Naive thymus-derived CD4-positive, alpha-beta T cell (primary cell): Measurements from ENCODE around the gene INVS. TPM values are rescaled to one million over a fixed set of nuclear protein-coding genes. Genes with fewer than 3 reads are reported as not detected.

ENCODE experiments used
- ATAC-seq: fragments of 150-1000 bp; cut with Tn5 transposase; 2 replicates; pipeline ENCODE4 v1.10.0; 2021; ENCODE audit warnings: mild to moderate bottlenecking, moderate library complexity
- CTCF ChIA-PET: fragments of 350-600 bp; sonication (Branson Sonifier 250); formaldehyde crosslinking; loops from one replicate; lab custom pipeline; 2021; ENCODE audit warnings: antibody characterized with exemption; lab: Charles Lee
- POLR2A ChIA-PET: fragments of 350-600 bp; sonication (Branson Sonifier 250); formaldehyde crosslinking; loops from one replicate; lab custom pipeline; 2021; ENCODE audit warnings: antibody characterized with exemption, inconsistent platforms; lab: Charles Lee
- DNase-seq, 9 donors: peaks; one replicate each; pipeline versions ENCODE4 v3.0.0 to v3.0.0-alpha.2; 2020 to 2022; ENCODE audit warnings: mixed read lengths in 1 of 9
- H3K27ac ChIP-seq: one replicate; pipeline ENCODE4 v1.7.0; 2013; ENCODE audit warnings: mild to moderate bottlenecking, low read depth, low read length, moderate library complexity
- H3K27me3 ChIP-seq, 2 donors: one replicate each; pipeline ENCODE4 v1.7.0; 2013; ENCODE audit warnings: low read length in 2 of 2, mild to moderate bottlenecking in 2 of 2, moderate library complexity in 2 of 2; ENCODE audit not compliant: control insufficient read depth in 2 of 2, insufficient read depth in 2 of 2
- H3K36me3 ChIP-seq, 3 experiments: 1 replicate in 2 of 3; 2 replicates in 1 of 3; pipeline ENCODE4 v1.7.0; 2013; ENCODE audit warnings: low read length in 3 of 3, mild to moderate bottlenecking in 3 of 3, moderate library complexity in 1 of 3; ENCODE audit not compliant: insufficient read depth in 3 of 3, control insufficient read depth in 2 of 3
- H3K4me1 ChIP-seq, 2 donors: one replicate each; pipeline ENCODE4 v1.7.0; 2013; ENCODE audit warnings: low read length in 2 of 2, mild to moderate bottlenecking in 2 of 2, moderate library complexity in 1 of 2; ENCODE audit not compliant: control insufficient read depth in 2 of 2, insufficient read depth in 2 of 2
- H3K4me3 ChIP-seq: 2 replicates; pipeline ENCODE4 v1.7.0; 2013; ENCODE audit warnings: mild to moderate bottlenecking, low read length
- H3K9me3 ChIP-seq, 3 experiments: 1 replicate in 2 of 3; 2 replicates in 1 of 3; pipeline ENCODE4 v1.7.0; 2013; ENCODE audit warnings: low read length in 3 of 3; ENCODE audit not compliant: control insufficient read depth in 2 of 3
- H3K27ac Mint-ChIP-seq, 9 donors: one replicate each; pipeline ENCODE4 v1.8.0; 2020 to 2022; ENCODE audit warnings: mixed read lengths in 9 of 9, mild to moderate bottlenecking in 8 of 9, moderate library complexity in 5 of 9, inconsistent platforms in 2 of 9
- H3K27me3 Mint-ChIP-seq, 5 donors: one replicate each; pipeline ENCODE4 v1.8.0; 2021 to 2022; ENCODE audit warnings: mixed read lengths in 5 of 5, mild to moderate bottlenecking in 1 of 5
- H3K36me3 Mint-ChIP-seq, 5 donors: one replicate each; pipeline ENCODE4 v1.8.0; 2020 to 2022; ENCODE audit warnings: mixed read lengths in 5 of 5, mild to moderate bottlenecking in 3 of 5, inconsistent platforms in 1 of 5
- H3K4me1 Mint-ChIP-seq, 7 donors: one replicate each; pipeline ENCODE4 v1.8.0; 2020 to 2022; ENCODE audit warnings: mixed read lengths in 7 of 7, mild to moderate bottlenecking in 3 of 7, inconsistent platforms in 1 of 7
- H3K4me3 Mint-ChIP-seq, 10 donors: one replicate each; pipeline ENCODE4 v1.8.0; 2020 to 2022; ENCODE audit warnings: mild to moderate bottlenecking in 10 of 10, mixed read lengths in 10 of 10, moderate library complexity in 6 of 10, inconsistent platforms in 2 of 10
- H3K9me3 Mint-ChIP-seq, 11 donors: one replicate each; pipeline ENCODE4 v1.8.0; 2020 to 2022; ENCODE audit warnings: mixed read lengths in 11 of 11, mild to moderate bottlenecking in 4 of 11, inconsistent platforms in 1 of 11, moderate library complexity in 1 of 11
- intact Hi-C, 2 donors: fragments of 100-400 bp; cut with micrococcal nuclease; formaldehyde crosslinking; loops; one replicate each; pipeline ENCODE4 v1.15.1; 2023
- polyA plus RNA-seq, 2 donors: library from polyadenylated mRNA; unstranded; fragments of 300-500 nt; fragmentation: Illumina TruSeq; gene quantifications; one replicate each; pipeline ENCODE4 v1.2.3, GENCODE V29; 2021
- total RNA-seq, 6 experiments: library from RNA in 5 of 6; stranded (reverse) in 5 of 6; gene quantifications; 1 replicate in 5 of 6; 2 replicates in 1 of 6; pipeline ENCODE4 v1.2.3 and lab custom pipeline; 2021 to 2026

The INVS gene
- total and polyA plus RNA-seq, 7 experiments from 2014 or later: 6.2 to 20.8 (median 19.9) TPM

- H3K4me1 Mint-ChIP-seq: no peaks in the 10 kb centered on the region
- POLR2A ChIA-PET: no interaction called here
Measured at GRCh38 chr9:100284247-100284646, 185.2 kb downstream of the INVS start.

DNA sequence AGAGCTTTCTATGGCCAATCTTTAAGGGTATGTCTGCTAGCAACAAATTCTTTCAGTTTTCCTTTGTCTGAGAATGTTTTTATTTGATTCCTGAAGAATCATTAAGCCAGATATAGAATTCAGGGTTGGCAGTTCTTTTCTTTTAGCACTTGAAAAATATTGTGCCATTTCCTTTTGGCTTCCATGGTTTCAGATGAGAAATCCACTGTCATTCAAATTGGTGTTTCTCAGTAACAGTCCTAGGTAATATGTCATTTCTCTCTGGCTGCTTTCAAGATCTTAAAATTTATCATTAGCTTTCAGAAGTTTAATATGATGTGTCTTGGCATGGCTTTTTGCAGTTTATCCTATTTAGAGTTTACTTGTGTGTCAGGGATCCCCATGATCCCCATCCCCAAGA, 186.0 kb downstream of the INVS start:
- H3K4me3 Mint-ChIP-seq: no peak overlapping the region
- H3K27me3 Mint-ChIP-seq: no peaks in the 10 kb centered on the region
- no peak for ATAC-seq
- POLR2A ChIA-PET: no interaction called here
- H3K4me1 ChIP-seq: no peaks in the 10 kb centered on the region
- CTCF ChIA-PET: no interaction called here
- DNase-seq: no peak
- intact Hi-C loops: no loop called here
- H3K4me1 Mint-ChIP-seq: no peaks in the 10 kb centered on the region
- peaks cover 9 to 34% (median 18%) of the 10 kb centered on the region in 11 donors for H3K9me3 Mint-ChIP-seq
- H3K27ac ChIP-seq: no peak overlapping the region
- H3K36me3 Mint-ChIP-seq: peaks cover 47 to 84% (median 78%) of the 10 kb centered on the region in 5 donors
- peaks cover 5 to 62% (median 5%) of the 10 kb centered on the region in 3 experiments for H3K36me3 ChIP-seq
- H3K4me3 ChIP-seq: no peak overlapping the region
- H3K27ac Mint-ChIP-seq: peak overlapping the region in 1 of 9 donors; percentile 26
- H3K9me3 ChIP-seq: peaks cover 0 to 7% (median 0%) of the 10 kb centered on the region in 3 experiments
- no peaks in the 10 kb centered on the region for H3K27me3 ChIP-seq

More at GRCh38 chr9:100284247-100284646, 185.2 kb downstream of the INVS start:
- intact Hi-C loops: no loop called here
- Histone ChIP-seq H3K27ac (no peak overlapping the region), H3K4me1 (no peaks in the 10 kb centered on the region), H3K27me3 (no peaks in the 10 kb centered on the region), H3K36me3 (peaks cover 5 to 54% (median 5%) of the 10 kb centered on the region in 3 experiments), H3K4me3 (no peak overlapping the region), H3K9me3 (peaks cover 0 to 7% (median 0%) of the 10 kb centered on the region in 3 experiments)
- ATAC-seq (no peak), DNase-seq (no peak)
- Mint-ChIP-seq H3K27me3 (no peaks in the 10 kb centered on the region), H3K9me3 (peaks cover 9 to 31% (median 16%) of the 10 kb centered on the region in 11 donors), H3K4me3 (no peak overlapping the region), H3K36me3 (peaks cover 40 to 84% (median 76%) of the 10 kb centered on the region in 5 donors), H3K27ac (no peak overlapping the region)
- CTCF ChIA-PET: no interaction called here

GRCh38 chr9:100285601-100286000, 186.6 kb downstream of the INVS start:
- Mint-ChIP-seq H3K4me1 (no peaks in the 10 kb centered on the region), H3K9me3 (peaks cover 9 to 34% (median 18%) of the 10 kb centered on the region in 11 donors), H3K27me3 (no peaks in the 10 kb centered on the region), H3K27ac (no peak overlapping the region), H3K36me3 (peaks cover 48 to 84% (median 78%) of the 10 kb centered on the region in 5 donors), H3K4me3 (no peak overlapping the region)
- Histone ChIP-seq H3K27me3 (no peaks in the 10 kb centered on the region), H3K9me3 (peaks cover 0 to 7% (median 0%) of the 10 kb centered on the region in 3 experiments), H3K36me3 (peaks cover 5 to 64% (median 5%) of the 10 kb centered on the region in 3 experiments), H3K27ac (no peak overlapping the region), H3K4me1 (no peaks in the 10 kb centered on the region), H3K4me3 (no peak overlapping the region)
- POLR2A ChIA-PET: no interaction called here
- DNase-seq (no peak), ATAC-seq (no peak)
- CTCF ChIA-PET: no interaction called here
- intact Hi-C loops: no loop called here

- Histone ChIP-seq H3K27ac (no peak overlapping the region), H3K4me1 (no peaks in the 10 kb centered on the region), H3K36me3 (peaks cover 5 to 65% (median 5%) of the 10 kb centered on the region in 3 experiments), H3K9me3 (peaks cover 0 to 7% (median 0%) of the 10 kb centered on the region in 3 experiments), H3K27me3 (no peaks in the 10 kb centered on the region), H3K4me3 (no peak overlapping the region)
- intact Hi-C loops: no loop called here
- CTCF ChIA-PET: interaction anchor here (0.5 kb wide), 1 partner anchor 327 kb away, joined by 5 read pairs; no protein-coding TSS in a partner anchor
- POLR2A ChIA-PET: no interaction called here
- Mint-ChIP-seq H3K4me3 (no peak overlapping the region), H3K36me3 (peaks cover 47 to 83% (median 79%) of the 10 kb centered on the region in 5 donors), H3K27me3 (no peaks in the 10 kb centered on the region), H3K4me1 (no peaks in the 10 kb centered on the region), H3K9me3 (peaks cover 9 to 34% (median 18%) of the 10 kb centered on the region in 11 donors), H3K27ac (no peak overlapping the region)
- no peak for DNase-seq
- no peak for ATAC-seq
Measured at GRCh38 chr9:100286257-100286656, 187.2 kb downstream of the INVS start.

GRCh38 chr9:100287186-100287585, 188.1 kb downstream of the INVS start:
- Mint-ChIP-seq H3K4me1 (no peaks in the 10 kb centered on the region), H3K27me3 (no peaks in the 10 kb centered on the region), H3K9me3 (peaks cover 9 to 34% (median 18%) of the 10 kb centered on the region in 11 donors), H3K4me3 (no peak overlapping the region), H3K36me3 (peaks cover 52 to 82% (median 82%) of the 10 kb centered on the region in 5 donors), H3K27ac (peak overlapping the region in 1 of 9 donors; percentile 54)
- Histone ChIP-seq H3K4me1 (no peaks in the 10 kb centered on the region), H3K27me3 (no peaks in the 10 kb centered on the region), H3K4me3 (no peak overlapping the region), H3K27ac (no peak overlapping the region), H3K9me3 (peaks cover 0 to 7% (median 0%) of the 10 kb centered on the region in 3 experiments), H3K36me3 (peaks cover 5 to 73% (median 5%) of the 10 kb centered on the region in 3 experiments)
- ChIA-PET POLR2A (no interaction called here), CTCF (no interaction called here)
- DNase-seq (no peak), ATAC-seq (no peak)
- intact Hi-C loops: no loop called here

- H3K4me1 ChIP-seq: no peaks in the 10 kb centered on the region
- ATAC-seq (no peak), DNase-seq (no peak)
- H3K4me3 Mint-ChIP-seq: no peak overlapping the region
- H3K4me3 ChIP-seq: no peak overlapping the region
- intact Hi-C loops: no loop called here
- peaks cover 0 to 7% (median 0%) of the 10 kb centered on the region in 7 donors for H3K4me1 Mint-ChIP-seq
- peaks cover 5 to 78% (median 5%) of the 10 kb centered on the region in 3 experiments for H3K36me3 ChIP-seq
- no peaks in the 10 kb centered on the region for H3K27me3 ChIP-seq
- POLR2A ChIA-PET: no interaction called here
- H3K27ac Mint-ChIP-seq: no peak overlapping the region
- peaks cover 35 to 75% (median 51%) of the 10 kb centered on the region in 5 donors for H3K36me3 Mint-ChIP-seq
- peaks cover 2 to 22% (median 10%) of the 10 kb centered on the region in 11 donors for H3K9me3 Mint-ChIP-seq
- CTCF ChIA-PET: no interaction called here
- H3K27me3 Mint-ChIP-seq: no peaks in the 10 kb centered on the region
- H3K27ac ChIP-seq: no peak overlapping the region
- H3K9me3 ChIP-seq: no peaks in the 10 kb centered on the region
Measured at GRCh38 chr9:100290714-100291113, 191.7 kb downstream of the INVS start.

- no peaks in the 10 kb centered on the region for H3K4me1 ChIP-seq
- ChIA-PET CTCF (no interaction called here), POLR2A (no interaction called here)
- Mint-ChIP-seq H3K4me3 (no peak overlapping the region), H3K27me3 (no peaks in the 10 kb centered on the region), H3K9me3 (peaks cover 2 to 16% (median 9%) of the 10 kb centered on the region in 11 donors), H3K36me3 (peaks cover 24 to 61% (median 36%) of the 10 kb centered on the region in 5 donors), H3K27ac (no peak overlapping the region), H3K4me1 (peaks cover 0 to 7% (median 0%) of the 10 kb centered on the region in 7 donors)
- H3K27ac ChIP-seq: no peak overlapping the region
- intact Hi-C loops: no loop called here
- no peaks in the 10 kb centered on the region for H3K9me3 ChIP-seq
- peaks cover 4 to 78% (median 5%) of the 10 kb centered on the region in 3 experiments for H3K36me3 ChIP-seq
- H3K27me3 ChIP-seq: no peaks in the 10 kb centered on the region
- no peak overlapping the region for H3K4me3 ChIP-seq
- DNase-seq (no peak), ATAC-seq (no peak)
Measured at GRCh38 chr9:100292414-100292813, 193.4 kb downstream of the INVS start.
